ENCODE measurements around the gene KIF21B.

Gene KIF21B

DNA sequence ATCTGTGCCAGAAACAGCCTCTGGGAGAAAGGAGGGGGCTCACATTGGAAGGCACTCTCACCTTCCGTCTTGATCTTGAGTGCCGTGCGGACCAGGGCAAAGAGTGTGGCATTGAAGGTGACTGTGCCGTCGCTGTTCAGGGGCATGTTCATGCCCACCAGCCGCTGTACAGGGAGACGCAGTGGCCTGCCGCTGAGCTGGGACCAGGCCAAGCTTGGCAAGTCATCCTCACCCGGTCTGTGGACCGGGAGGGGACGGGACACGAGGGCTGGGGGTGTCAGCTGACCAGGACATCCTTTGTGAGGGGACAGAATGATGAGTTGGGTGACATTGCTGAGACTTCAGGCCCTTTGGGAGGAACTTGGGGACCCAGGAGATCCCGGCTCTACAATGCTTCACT lies 25.0 kb upstream of the KIF21B start:
- no peak for DNase-seq

DNA sequence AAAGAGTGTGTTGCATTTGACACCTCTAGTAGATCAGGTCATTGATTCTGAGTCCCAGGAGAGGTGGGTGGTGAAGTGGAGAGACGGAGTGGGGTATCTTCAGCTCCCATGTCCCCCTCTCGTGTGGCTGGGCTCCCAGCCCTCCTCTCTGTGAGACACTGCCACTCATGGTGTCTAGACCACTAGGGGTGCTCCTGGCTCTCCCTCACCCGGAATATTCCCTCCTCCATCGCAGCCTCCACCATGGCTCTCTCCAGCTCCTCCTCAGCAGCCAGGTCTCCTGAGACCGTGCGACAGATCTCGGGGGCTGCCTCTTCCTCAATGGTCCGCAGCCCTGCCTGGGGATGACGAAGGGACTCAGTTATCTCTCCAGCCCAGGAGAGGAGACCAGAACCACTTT lies 20.6 kb upstream of the KIF21B start:
- DNase-seq, result no peak

DNA sequence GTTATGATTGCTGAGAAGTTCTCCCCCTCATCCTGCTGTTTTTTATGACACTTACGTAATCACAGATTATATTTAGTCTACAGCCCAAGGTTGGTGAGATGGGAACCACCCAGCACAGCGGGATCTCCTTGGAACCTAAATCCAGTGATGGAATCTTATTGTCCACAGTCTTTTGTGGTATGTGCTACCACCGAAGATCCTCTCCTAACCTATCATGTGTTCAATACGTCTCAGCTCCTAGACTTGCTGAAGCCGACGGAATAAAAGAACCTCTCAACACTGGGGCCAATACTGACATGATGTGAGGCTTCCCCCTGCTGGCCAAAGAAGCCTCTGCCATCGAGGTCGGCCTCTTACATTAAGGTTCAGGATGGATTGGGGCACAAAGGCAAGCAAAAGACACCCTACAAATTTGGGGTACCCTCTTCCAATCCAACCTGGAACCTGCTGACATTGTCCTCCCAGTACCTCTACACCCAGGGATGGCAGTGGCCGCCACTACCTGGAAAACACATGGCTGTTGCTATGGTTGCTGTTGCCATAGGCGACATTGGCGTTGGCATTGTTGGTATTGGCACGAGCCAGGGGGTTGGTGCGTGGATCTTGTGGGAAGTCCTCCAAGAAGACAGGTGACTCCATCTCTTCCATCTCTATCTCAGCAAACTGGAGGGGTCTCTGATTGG lies 19.4 kb upstream of the KIF21B start:
- peak; percentile 39 for DNase-seq

DNA sequence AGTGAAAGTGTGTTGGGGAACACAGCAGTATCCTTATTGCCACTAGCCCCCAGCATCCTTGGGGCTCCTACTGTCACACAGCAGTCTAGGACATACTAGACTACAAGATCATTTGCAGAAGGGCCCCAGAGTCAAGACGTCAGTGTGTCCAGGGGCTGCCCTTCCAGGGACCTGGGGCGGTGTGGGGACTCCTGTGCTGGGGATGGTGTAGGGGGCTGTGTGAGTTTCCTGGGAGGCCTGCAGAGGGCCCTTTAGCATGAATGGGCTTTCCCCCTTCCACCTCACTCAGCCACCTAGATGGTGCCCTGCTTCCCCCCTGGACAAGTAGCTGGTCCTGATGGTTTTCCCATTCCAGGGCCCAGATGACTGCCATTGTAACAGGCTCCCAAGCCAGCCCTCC lies 17.5 kb upstream of the KIF21B start:
- DNase-seq, result no peak

DNA sequence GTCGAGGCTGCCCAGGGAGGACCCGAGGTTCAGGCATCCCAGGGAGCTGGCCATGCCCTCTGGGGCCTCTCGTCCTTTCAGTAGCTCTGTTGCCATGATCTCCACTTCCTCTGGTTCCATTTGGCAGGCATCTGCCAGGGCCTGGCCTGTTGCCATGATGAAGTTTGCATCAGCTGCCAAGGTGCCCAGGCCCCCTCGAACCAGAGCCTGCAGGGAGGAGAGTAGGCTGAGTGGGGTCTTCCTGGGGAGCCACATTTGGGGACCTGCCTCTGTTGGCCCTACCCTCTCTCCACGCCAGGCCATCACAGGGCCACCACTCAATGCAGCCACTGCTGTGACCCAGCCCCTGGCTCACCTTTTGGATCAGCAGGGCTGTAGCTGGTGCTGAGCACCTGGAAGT lies 16.4 kb upstream of the KIF21B start:
- no peak for DNase-seq

DNA sequence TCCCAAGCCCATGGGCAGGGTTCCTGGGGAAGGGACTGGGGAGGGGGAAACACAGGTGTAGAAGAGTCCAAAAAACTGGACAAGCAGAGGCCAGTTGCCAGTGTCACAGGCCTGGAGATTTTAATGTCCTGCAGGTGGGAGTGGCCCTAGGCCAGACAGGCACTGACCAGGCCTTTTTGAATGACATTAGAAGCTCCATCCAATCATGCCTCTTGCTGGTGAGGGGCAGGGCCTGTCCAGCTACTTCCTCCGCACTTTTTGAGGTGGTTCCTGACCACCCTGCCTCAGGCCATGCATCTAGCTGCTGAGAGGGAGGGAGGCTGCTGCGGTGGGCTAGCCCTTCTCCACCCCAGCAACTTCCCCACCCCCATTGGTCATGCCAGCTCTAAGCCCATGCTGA lies 15.9 kb upstream of the KIF21B start:
- no peak for DNase-seq

DNA sequence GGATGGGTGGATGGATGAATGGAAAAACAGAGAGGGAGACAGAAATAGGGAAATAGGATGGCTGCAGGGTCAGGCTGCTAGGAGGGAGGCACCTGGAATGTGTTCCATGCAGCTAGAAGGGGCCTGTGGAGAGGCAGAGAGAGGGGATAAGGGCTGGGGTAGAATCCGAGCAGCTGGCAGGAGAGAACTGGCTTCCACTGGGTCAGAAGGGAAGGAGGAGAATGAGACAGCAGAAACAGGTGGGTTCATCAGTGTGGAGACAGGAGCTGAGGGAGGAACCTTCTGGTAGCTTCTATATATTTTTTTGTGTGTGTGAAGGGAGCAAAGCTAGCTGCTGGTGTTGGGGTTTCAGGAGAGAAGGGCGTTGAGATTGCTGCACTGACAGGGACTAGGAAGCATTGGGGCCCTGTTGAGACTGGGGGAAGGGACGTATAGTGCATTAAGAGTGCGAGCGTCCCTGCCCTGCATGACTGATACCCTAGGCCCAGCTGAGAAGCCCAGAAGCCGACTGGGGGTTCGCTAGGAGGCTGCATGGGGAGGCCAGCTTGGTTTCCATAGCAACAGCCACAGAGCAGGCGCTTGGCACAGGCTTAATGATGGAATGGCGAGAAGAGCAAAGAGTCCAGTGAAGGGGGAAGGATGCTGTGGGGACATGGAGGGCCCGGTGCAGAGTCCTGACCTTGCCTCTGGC lies 14.8 kb upstream of the KIF21B start:
- no peak for DNase-seq

DNA sequence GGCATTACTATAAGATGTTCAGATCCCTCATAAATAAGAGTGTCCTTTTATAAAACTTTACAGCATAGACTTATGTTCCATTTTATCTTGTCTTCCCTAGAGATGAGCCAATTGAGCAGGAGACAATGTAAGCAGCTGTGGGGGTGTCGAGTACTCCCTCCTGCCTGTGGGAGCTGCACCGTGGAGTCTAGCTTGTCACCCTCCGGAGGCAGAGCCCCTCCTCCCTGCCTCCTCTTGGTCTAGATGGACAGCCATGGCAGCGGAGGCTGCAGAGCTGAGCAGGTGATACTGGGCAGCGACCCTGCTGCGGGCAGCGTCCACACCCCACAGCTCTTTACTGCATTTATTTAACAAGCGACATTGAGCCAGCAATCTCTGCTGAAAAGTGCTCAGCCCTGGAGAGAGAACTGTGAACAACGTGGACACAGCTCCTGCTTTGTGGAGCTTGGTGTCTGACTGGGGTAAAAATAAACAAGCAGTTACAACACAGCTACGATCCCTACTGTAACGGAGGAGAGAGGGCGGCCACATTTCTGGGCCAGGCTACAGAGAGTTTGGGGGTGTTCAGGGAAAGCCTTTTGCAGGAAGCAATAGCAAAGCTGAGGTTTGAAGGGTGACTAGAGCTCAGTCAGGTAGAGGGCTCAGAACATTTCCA lies 12.8 kb upstream of the KIF21B start:
- no peak for DNase-seq

DNA sequence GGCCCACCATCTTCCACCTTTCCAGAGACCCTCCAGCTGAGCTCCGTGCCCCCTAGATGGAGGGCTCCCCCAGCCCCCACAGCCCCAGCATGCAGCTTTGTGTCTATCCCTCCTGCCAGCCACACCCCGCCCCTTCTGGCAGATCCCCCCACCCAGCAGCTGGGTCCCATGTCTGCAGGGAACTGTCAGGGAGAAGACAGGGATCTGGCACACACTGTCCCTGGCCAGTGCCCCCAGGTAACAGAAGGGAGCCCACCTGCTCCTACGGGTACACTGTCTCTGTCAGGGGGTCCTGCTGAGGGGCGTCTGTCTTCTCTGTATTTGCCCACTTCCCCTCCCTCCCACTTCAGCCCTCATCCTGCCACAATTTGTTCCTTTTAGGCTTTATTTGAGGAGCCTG lies 11.2 kb upstream of the KIF21B start:
- no peak for DNase-seq

DNA sequence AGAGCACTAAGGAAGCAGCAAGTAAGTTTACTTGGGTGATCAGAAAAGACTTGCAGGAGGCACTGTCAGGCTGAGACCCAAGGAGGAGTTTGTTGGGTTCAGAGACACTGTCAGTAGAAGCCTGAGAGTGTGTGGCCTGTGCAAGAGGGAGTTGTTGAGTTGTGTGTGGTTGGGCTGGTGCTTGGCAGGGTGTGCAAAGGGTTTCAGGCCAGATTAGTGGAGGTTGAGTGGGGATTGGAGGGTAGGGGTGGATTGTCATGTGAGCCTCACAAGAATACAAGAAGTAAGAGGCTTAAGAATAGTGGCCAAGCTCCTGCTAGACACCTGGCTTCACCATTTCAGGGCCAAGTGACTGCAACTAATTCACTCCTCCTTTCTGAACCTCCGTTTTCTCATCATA lies 8.9 kb upstream of the KIF21B start:
- DNase-seq, result no peak

DNA sequence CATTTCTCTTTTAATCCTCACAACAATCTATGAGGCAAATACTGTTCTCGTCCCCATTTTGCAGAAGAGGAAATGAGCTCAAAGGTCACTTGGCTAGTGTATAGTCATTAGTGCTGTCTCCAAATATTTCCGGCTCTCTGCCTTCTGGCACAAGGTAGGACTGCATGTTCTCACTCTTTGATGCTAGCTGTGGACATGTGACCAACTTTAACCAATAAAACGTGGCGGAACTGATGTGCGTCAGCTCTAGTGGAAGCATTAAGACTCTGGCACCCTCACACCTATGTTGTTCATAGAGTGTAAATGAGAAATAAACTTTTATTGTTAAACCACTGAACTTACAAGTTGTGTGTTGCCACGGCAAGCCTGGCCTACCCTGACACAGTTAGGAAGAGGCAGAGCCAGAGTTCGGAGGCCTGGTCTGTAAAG lies 5.0 kb upstream of the KIF21B start:
- DNase-seq, result no peak

DNA sequence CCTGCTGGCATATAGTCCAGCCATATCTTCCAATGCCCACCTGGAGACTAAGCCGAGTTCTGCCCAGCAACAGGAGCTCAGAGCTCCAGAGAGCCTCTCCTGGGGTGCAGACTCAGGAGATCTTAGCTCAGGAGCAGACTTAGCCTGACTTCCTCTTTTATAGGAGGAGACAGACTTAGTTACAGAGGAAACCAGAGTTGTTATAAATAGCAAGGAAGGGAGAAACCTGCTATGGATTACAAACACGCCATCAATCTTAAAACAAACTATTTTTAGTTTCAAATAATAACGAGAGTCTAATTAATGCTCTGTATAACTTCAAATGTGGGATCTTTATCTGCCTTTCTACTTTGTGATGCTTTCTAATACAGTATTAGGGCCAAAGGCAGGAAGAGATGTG lies 3.3 kb upstream of the KIF21B start:
- DNase-seq, result no peak

DNA sequence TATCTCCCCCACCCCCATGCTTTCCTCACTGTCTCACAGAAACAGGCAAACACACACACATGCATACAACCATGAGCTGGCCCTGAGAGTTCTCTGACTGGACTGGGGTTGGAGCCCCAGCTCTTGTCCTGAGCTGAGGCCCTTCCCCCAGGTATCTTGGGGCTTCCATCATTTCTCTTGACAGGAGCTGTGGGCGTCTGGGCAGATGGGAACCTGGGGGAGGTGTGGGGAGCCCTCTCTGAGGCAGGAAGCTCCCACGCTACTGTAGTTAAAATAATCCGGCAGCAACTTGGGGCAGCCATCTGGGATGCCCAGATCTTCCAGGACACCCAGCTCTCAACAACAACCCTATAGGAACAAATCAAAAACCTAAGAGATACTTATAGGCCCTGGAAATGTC lies 2.7 kb upstream of the KIF21B start:
- DNase-seq, result no peak

DNA sequence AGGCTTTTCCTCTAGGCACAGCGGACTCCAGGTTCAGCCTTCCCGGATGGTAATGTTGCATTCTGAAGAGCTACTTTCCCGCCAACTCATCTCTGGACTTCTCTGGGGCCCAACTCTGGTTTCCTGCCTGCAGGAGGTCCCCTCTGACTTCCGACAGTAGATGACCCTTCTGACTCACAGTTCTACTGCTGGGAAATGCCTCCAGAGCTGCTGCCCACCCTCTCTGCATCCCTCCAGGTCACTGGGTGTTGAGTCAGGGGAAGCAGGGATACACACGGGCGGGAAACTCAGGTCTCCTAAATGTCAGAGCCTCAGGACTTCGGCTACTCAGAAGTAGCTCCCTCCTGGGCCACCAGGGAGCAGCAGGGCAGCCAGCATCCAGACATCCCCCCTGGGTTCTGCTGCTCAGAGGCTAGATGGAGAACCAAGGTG lies 2.1 kb upstream of the KIF21B start:
- peak; percentile 16 for DNase-seq

DNA sequence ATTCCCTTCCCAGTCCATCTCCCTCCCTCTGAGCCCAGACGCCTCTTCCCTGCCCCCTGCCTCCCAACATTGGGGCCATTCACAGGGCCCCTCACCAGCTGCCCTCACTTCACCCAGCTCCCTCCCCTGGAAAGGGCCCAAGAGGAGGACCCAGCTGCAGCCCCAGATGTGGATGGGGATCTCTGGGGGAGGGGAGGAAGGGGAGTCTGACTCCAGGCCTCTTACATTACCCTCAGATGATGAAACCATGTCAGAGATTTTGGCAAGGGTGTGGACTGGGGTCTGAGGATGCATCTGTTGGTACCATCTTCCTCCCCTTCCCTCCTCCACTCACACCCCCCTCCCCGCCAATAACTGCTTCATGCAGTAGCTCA lies 1.1 kb upstream of the KIF21B start:
- DNase-seq, result no peak

DNA sequence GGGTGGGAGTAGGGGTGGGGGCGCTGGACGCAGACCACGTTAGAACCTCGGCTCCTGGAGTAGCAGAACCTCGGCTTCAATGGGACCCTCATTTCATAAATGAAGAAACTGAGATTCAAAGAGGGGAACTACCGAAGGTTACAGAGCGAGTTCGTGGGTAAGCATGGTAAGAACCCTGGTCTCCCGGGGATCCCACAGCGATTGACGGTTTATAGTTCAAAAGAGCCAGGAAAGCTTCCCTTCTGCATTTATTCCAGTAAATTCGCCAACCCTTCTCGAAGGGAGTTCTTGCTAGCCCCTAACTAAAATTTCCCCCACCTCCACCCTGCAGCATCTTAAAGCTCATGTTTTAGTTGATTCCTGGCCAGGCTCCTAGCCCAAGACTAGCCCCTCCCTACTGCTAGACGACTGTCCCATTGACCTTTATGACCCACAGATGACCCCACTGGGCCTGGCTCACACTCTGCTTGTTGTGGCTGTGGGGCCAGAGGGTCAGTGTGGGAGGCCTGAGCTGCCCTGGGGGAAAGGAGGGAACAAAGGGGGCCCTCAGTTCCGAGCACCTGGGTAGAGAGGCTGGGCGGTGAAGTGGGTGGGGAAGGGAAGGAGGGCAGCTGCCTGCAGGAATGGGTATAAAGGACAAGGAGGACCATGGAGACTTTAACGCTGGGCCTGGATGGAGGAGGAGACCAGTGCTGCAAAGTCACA lies 558 bp upstream of the KIF21B start:
- DNase-seq, result no peak

DNA sequence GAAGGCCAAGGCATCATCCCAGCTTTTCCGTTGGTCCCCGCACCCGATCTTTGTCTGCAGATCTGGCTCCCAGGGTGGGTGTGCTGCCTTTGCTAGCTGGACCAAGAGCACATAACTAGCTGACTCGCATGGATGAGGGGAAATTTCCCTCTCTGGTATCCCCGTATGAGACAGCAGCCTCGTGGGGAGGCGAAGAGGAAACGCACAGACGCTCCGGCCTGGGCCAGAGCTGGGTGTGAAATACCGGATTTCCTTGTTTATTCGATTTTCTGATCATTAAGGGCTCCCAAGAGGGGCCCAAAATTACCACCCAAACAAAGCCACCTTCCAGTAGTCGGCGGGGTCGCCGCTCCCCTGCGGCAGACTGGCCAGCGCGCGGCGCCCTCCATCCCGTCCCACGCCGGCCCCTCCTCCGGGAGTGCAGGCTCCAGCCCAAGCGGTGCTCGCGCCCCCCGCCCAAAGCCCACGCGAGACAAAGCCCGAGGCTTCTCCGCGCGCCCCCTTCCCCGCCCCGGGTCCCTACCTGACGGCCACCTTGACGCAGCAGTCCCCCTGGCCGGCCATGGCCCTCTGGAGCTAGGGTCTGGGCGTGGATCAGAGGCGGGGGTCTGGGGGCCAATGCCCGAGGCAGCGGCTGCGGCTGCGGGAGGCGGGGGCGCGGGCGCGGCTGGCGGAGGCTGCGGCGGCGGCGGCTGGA lies 546 bp downstream of the KIF21B start:
- no peak for DNase-seq

DNA sequence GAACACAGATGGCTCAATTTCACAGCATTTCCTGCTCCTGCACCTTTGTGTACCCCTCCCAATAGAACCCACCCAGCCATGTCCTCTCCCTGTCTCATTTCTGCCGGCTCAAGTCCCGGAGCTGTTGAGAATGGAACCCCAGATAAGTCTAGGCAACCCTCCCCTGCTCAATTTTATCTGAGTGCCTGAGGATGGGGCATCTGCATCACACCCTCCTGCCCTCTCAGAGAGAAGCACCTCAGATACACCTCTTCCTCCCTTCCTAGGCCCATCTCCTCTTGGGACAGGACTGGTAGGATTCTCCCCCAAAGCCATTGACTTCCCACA lies 1.1 kb downstream of the KIF21B start:
- no peak for DNase-seq

DNA sequence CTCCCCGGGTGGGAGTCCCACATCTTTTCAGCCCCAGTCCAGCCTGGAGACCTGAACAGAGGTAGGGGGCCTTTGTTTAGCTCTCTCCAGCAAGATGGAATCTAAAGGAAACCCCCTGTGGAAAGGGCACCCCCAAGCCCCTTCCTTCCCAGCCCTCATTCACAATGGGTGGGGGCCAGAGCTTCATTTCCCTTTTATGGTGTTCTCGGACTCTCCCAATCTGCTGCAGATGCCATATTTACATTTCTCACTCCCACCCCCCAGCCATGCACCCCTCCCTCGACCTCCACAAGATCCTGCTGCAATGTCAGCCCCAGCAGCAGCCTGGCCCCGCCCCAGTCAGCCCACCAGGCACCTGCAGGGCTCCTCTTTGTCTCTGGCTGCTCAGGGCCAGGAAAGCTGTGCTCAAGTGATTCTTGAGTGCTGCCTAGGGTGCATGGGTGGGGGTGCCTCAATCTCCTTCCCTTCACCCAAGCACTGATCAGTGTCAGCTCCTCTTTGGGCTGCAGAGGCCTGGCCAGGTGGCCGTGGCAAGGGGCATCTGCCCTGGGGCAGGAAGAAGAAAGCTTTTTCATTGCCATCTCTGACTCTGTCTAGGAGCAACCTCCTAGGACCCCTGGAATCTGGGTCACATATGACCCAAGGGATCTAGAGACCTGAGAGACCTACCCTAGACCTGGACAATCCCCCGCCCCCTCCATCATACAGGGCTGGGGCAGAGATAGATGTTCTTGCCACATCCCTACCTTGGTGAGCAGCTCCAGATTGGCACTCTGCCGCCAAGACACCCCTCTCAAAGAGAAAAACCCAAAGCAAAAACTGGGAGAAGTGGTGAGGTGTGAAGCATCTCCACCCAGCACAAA lies 1.7 kb downstream of the KIF21B start:
- no peak for DNase-seq

DNA sequence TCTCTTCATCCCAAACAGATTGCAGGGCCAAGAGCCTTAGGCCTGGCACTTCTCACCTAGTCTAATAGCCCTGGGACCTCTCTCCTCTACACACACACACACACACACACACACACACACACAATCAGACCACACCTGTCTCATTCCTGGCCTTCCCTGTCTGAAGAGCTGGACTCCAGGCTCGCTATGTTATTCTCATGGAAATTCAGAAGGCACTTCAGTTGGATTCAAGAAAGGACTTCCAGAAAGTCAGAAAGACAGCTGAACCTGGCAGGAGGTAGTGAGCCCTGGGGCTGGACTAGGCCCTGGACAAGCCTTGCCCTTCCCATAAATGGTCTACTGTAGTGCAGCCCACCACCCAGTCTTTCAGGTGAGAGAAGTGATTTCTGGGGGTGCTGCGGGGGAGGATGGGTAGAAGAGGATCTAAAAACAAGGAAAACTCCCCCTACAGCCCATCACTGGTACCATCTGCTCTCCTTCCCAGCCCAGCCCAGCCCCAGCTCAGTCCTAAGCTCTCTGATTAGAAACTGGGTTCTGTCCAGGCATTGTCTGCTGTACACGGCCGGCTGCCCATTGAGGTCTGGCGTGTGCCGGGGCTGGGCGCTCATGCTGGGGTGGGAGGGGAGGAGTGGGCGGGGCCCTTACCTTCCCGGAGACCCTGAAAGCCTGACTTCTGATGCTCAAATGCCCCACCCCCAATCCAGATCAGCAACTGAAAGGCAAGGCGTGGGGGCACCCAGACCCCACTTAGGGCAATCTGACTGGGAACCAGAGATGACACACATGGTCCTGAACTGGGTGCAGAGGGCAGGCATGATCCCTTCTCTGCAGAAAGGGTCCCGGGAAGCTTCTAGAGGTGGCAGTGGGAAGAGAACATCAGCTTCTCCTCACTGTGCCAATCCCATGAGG lies 2.5 kb downstream of the KIF21B start:
- no peak for DNase-seq

DNA sequence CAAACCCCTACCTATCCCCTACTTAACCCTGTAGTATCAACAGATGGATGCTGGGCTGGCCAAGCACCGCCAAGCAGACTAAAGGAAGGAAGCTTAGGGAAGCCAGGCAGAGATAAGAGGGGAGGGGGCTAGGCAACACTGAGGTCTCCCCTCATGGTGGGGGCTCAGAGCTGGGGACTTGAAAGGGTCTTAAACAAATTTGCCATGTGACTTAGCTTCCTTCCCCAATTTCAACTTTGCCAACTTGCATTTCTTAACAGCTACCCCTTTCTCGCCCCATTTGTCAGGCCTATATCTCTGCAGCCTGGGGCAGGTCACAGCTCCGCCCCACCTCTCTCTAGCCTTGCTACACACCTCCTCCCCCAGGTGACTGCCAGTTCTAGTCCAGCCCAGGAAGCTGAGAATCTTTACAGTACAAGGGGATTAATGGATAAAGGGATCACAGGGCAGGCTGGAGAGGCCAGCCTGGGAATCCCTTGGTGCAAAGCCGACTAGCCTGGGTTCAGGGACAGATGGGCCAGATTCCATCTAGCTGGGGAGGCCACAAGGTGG lies 3.4 kb downstream of the KIF21B start:
- no peak for DNase-seq
